NCI-H2107 treated with DMSO at 0.1 percent for 48 hours (cell line): ENCODE data around the gene DAZAP1.

ENCODE experiments used
- DNase-seq: peaks from one replicate; lab custom pipeline; 2025; ENCODE audit not compliant: unreplicated experiment; lab: John Stamatoyannopoulos, UW

Gene DAZAP1

DNA sequence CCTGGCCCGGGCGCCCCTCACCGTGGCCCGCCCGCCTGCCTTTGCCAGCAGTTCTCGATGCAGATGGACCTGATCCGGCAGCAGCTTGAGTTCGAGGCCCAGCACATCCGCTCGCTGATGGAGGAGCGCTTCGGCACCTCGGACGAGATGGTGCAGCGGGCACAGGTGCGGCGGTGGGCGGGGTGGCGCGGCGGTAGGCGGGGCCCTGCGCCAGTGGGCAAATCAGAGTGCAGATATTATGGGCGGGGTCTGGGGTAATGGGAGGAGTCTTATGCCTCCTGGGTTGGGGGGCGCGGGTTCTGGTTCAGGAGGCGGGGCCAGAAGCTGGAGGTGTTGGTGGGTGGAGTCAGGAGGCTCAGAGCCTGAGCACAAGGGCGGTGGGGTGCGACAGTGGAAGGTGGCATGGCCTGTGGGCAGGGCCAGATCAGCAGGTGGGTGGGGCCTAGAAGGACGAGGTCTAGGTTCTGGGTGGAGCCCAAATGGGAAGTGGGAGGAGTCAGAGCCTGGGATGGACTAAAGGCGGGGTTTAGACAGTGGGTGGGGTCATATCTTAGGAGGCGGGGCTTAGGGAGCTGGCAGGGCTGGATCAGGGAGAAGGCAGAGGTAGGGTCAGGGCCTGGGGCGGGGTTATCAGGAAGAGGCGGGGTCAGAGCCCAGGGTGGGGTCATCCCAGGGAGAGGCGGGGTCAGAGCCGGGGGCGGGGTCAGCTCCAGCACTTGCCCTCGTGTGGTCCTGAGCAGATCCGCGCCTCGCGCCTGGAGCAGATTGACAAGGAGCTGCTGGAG lies 48.1 kb downstream of the DAZAP1 start:
- DNase-seq: no peak

DNA sequence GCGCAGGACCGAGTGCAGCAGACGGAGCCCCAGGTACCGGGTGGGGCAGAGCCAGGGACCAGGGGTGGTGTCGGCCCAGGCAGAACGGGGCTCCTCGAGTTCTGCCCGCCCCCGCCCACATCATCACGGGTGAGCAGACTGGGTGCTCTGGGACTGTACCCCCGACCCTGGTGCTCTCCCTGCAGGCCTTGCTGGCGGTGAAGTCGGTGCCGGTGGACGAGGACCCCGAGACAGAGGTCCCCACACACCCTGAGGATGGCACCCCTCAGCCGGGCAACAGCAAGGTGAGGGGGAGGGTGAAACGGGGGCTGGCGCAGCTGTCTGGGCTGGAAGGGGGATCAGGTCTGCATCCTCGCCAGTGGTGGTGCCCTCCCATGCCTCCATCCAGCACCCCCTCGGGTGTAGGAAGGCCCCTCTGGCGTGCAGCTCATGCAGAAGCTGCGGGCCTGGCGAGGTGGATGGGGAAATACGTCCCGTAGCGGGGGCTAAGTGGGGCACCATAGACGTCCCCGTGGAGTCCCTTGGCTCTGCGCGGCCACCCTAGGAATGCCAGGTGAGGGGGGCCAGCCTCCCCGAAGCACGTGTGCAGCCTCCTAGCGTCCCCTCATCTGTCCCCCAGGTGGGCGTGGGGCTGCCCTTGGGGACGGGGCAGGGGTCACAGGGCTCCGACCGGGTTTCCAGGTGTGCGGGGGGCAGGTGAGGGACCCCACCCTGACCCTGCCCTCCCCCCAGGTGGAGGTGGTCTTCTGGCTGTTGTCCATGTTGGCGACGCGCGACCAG lies 48.9 kb downstream of the DAZAP1 start:
- DNase-seq: no peak

DNA sequence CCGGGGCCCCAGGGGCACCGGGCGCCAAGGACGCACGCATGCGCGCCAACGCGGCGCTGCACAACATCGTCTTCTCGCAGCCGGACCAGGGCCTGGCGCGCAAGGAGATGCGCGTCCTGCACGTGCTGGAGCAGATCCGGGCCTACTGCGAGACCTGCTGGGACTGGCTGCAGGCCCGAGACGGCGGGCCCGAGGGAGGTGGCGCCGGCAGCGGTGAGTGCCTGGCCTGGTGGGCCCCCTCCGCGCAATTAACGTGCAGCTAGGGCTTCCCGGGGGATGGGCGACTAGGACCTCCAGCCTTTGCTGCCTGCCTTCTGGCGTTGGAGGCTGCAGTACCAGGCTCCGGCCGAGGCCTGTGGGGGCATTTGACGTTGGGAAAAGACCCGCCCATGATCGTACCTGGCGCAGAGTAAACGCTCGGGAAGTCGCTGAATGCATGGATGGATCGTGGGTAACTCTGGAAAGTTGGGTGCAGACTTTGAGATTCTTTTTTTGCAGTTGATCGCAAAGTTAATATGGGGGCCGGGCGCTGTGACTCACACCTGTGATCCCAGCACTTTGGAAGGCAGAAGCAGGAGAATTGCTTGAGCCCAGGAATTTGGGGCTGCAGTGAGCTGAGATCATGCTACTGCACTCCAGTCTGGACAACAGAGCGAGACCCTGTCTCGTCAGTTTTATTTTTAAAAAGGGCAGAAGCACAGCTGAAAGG lies 49.8 kb downstream of the DAZAP1 start:
- no peak for DNase-seq

DNA sequence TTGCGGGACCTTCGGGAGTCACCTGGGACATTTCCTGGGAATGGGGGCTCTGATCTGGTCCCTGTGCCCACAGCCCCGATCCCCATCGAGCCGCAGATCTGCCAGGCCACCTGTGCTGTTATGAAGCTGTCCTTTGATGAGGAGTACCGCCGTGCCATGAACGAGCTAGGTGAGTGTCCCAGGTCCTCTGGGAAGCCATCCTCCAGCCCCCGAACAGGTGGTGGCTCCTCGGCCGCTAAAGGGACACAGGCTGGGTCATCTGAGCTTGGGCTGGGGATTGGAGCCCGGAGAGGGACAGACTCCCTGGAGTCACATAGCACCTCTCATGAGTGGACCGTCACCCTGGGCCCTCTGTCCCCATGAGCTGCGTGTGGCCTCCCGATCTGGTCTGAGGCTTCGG lies 50.5 kb downstream of the DAZAP1 start:
- no peak for DNase-seq

DNA sequence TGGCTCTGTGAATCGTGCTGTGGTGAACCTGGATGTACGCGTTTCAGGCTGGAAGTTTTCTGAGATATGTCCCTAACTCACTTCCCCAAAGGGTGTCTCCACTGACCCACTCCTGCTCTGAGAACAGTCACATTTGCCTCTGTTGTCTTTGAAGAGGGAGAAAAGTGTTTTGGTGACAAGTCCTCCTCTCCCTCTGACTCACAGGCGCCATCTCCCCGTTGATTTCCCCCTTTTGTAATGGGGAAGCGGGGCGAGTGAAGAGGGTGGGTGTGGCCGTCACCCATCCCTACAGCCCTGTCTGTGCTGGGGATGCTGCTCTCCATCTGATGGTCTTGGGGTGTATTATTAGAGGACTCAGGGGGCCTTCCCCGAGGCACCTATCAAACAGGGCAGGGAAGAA lies 52.1 kb downstream of the DAZAP1 start:
- DNase-seq: no peak

DNA sequence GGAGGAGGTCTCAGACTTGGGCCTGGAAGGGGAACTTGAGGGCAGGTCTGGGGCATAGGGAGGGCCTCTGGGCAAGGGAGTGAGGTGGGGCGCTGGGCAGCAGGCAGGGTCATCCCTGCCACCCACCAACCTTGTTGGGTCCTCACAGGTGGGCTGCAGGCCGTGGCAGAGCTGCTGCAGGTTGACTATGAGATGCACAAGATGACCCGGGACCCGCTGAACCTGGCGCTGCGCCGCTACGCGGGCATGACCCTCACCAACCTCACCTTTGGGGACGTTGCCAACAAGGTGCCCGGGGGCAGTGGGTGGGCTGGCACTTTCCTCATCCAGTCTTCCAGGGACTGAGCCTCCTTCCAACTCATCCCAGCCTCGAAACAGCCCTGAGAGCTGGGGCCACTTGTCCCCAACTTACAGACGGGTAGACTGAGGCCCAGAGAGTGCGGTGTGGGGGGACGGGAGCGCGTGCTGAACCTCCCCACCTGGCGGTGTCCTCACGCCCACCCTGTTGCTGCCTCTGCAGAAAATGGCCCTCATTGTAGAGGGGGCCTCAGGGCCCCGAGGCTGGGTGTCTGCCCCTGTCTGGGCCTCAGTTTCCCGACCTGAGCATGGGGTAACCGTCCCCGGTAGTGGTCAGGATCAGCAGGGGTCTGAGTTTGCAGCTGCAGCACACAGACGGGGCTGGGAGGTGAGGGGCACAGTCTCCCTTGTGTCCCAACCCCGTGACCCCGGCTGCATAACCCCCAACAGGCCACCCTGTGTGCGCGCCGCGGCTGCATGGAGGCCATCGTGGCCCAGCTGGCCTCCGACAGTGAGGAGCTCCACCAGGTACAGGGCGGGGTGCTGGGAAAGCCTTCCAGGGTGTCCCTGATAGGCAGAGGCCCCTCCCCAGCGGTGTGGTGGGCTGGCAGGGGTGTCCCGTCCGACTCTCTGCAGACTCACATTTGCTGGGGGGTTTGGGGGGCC lies 52.9 kb downstream of the DAZAP1 start:
- no peak for DNase-seq

DNA sequence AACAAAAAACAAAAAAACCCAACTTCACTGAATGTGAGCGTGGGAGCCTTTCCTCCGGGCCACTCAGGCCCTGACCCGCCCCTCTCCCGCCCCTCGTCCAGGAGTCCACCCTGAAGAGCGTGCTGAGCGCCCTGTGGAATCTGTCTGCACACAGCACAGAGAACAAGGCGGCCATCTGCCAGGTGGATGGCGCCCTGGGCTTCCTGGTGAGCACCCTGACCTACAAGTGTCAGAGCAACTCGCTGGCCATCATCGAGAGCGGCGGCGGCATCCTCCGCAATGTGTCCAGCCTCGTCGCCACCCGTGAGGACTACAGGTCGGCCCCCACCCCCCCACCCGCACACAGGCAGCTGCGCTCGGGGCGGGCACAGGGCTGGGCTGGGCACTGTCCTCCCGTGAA lies 54.5 kb downstream of the DAZAP1 start:
- no peak for DNase-seq

DNA sequence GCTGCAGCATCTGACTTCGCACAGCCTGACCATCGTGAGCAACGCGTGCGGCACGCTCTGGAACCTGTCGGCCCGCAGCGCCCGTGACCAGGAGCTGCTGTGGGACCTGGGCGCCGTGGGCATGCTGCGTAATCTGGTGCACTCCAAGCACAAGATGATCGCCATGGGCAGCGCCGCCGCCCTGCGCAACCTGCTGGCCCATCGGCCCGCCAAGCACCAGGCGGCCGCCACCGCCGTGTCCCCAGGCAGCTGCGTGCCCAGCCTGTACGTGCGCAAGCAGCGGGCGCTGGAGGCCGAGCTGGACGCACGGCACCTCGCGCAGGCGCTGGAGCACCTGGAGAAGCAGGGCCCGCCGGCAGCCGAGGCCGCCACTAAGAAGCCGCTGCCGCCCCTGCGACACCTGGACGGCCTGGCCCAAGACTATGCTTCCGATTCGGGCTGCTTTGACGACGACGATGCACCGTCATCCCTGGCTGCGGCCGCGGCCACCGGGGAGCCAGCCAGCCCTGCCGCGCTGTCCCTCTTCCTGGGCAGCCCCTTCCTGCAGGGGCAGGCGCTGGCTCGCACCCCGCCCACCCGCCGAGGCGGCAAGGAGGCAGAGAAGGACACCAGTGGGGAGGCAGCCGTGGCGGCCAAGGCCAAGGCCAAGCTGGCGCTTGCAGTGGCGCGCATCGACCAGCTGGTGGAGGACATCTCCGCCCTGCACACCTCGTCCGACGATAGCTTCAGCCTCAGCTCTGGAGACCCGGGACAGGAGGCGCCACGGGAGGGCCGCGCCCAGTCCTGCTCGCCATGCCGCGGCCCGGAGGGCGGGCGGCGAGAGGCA lies 58.0 kb downstream of the DAZAP1 start:
- DNase-seq: no peak

DNA sequence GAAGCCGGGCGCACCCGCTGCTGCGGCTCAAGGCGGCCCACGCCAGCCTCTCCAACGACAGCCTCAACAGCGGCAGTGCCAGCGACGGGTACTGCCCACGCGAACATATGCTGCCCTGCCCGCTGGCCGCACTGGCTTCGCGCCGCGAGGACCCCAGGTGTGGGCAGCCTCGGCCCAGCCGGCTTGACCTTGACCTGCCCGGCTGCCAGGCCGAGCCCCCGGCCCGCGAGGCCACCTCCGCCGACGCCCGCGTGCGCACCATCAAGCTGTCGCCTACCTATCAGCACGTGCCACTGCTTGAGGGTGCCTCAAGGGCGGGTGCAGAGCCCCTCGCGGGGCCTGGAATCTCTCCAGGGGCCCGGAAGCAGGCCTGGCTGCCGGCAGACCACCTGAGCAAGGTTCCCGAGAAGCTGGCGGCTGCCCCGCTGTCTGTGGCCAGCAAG lies 58.7 kb downstream of the DAZAP1 start:
- no peak for DNase-seq

DNA sequence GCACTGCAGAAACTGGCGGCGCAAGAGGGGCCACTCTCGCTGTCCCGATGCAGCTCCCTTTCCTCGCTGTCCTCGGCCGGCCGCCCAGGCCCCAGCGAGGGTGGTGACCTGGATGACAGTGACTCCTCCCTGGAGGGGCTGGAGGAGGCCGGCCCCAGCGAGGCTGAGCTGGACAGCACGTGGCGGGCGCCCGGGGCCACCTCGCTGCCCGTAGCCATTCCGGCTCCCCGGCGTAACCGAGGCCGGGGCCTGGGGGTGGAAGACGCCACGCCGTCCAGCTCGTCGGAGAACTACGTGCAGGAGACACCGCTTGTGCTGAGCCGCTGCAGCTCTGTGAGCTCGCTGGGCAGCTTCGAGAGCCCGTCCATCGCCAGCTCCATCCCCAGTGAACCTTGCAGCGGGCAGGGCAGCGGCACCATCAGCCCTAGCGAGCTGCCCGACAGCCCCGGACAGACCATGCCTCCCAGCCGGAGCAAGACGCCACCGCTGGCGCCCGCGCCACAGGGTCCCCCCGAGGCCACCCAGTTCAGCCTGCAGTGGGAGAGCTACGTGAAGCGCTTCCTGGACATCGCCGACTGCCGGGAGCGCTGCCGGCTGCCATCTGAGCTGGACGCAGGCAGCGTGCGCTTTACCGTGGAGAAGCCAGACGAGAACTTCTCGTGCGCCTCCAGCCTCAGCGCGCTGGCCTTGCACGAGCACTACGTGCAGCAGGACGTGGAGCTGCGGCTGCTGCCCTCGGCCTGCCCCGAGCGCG lies 59.3 kb downstream of the DAZAP1 start:
- DNase-seq: no peak

DNA sequence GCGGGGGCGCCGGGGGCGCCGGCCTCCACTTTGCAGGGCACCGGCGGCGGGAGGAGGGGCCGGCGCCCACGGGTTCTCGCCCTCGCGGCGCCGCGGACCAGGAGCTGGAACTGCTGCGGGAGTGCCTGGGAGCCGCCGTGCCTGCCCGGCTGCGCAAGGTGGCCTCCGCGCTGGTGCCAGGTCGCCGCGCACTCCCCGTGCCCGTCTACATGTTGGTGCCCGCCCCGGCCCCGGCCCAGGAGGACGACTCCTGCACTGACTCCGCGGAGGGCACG lies 59.8 kb downstream of the DAZAP1 start:
- no peak for DNase-seq

DNA sequence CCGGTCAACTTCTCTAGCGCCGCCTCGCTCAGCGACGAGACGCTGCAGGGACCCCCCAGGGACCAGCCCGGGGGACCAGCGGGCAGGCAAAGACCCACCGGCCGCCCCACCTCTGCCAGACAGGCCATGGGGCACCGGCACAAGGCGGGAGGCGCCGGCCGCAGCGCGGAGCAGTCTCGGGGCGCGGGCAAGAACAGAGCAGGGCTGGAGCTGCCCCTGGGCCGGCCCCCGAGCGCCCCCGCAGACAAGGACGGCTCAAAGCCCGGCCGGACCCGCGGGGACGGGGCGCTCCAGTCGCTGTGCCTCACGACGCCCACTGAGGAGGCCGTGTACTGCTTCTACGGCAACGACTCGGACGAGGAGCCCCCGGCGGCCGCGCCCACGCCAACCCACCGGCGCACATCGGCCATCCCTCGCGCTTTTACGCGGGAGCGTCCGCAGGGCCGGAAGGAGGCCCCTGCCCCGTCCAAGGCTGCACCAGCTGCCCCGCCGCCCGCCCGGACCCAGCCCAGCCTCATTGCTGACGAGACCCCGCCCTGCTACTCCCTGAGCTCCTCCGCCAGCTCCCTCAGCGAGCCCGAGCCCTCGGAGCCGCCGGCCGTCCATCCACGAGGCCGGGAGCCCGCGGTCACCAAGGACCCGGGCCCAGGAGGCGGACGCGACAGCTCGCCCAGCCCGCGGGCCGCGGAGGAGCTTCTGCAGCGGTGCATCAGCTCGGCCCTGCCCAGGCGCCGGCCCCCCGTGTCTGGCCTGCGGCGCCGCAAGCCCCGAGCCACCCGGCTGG lies 60.3 kb downstream of the DAZAP1 start:
- no peak for DNase-seq

DNA sequence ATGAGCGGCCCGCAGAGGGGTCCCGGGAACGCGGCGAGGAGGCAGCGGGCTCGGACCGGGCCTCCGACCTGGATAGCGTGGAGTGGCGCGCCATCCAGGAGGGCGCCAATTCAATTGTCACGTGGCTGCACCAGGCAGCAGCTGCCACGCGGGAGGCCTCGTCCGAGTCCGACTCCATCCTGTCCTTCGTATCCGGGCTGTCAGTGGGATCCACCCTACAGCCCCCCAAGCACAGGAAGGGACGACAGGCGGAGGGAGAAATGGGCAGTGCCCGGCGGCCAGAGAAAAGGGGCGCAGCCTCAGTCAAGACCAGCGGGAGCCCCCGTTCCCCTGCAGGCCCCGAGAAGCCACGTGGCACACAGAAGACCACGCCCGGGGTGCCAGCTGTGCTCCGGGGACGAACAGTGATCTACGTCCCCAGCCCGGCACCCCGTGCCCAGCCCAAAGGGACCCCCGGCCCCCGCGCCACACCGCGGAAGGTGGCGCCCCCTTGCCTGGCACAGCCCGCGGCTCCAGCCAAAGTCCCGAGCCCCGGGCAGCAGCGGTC lies 61.0 kb downstream of the DAZAP1 start:
- no peak for DNase-seq

DNA sequence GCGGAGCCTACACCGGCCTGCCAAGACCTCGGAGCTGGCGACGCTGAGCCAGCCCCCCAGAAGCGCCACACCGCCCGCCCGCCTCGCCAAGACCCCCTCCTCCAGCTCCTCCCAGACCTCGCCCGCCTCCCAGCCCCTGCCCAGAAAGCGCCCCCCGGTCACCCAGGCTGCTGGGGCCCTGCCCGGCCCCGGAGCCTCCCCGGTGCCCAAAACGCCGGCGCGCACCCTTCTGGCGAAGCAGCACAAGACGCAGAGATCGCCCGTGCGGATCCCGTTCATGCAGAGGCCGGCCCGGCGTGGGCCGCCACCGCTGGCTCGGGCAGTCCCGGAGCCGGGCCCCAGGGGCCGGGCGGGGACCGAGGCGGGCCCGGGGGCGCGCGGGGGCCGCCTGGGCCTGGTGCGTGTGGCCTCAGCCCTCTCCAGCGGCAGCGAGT lies 61.5 kb downstream of the DAZAP1 start:
- no peak for DNase-seq

DNA sequence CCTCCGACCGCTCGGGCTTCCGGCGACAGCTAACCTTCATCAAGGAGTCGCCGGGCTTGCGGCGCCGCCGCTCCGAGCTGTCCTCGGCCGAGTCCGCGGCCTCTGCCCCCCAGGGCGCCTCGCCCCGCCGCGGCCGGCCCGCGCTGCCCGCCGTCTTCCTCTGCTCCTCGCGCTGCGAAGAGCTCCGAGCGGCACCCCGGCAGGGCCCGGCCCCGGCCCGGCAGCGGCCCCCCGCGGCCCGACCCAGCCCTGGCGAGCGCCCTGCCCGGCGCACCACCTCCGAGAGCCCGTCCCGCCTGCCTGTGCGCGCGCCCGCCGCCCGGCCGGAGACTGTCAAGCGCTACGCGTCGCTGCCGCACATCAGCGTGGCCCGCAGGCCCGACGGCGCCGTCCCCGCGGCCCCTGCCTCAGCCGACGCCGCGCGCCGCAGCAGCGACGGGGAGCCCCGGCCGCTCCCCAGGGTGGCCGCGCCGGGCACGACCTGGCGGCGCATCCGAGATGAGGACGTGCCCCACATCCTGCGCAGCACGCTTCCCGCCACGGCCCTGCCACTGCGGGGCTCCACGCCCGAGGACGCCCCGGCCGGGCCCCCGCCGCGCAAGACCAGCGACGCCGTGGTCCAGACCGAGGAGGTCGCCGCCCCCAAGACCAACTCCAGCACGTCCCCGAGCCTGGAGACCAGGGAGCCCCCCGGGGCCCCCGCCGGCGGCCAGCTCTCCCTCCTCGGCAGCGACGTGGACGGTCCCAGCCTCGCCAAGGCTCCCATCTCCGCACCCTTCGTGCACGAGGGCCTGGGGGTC lies 62.1 kb downstream of the DAZAP1 start:
- no peak for DNase-seq

DNA sequence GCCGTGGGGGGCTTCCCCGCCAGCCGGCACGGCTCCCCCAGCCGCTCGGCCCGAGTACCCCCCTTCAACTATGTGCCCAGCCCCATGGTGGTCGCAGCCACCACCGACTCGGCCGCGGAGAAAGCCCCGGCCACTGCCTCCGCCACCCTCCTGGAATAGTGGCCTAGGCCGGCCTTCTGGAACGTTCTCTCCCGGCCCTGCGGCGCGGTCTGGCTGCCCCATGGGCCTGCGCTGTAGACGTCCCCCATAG lies 62.6 kb downstream of the DAZAP1 start:
- no peak for DNase-seq

DNA sequence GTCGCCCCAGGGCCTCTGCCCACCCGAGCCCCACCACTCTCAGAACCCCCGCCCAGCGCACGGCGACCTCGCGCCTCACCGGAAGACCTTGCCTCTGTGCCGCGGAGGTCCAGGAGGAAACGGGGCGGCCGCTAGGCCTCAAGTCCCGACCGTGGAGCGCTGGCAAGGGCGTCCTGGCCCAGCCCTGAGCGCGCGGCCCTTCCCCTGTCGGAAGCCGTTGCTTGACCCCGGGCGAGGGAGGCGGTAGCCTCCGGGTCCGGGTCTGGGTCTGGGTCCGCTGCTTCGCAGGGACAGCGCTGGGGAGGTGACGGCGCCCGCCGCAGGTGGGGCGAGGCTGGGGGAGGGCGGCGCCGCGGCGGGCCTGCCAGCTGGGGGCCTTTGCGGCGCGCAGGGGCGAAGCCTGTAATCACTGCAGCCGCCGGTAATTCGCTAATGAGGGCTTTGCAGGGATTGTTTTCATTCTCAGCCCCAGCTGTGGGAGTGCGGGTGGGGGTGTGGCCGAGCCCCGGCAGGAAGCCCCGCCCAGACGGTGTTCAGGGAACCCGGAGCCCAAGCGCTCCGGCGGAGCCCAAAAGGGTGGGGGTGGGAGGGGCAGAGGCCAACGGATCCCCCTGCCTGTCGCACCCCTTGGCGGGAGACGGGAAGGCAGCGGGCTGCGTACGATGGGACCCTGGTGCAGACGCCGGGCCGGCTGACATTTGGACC lies 63.1 kb downstream of the DAZAP1 start:
- no peak for DNase-seq
